NCI-H2081 (cell line): ENCODE data around the gene MLF2.
"Not testable (repeated sequence)": the region's sequence is repeated elsewhere in the genome, so short reads cannot be mapped to it uniquely, and the experiment has no call there.

ENCODE experiments used
- DNase-seq, 2 experiments: peaks; one replicate each; lab custom pipeline; 2025; lab: John Stamatoyannopoulos, UW

Gene MLF2

GRCh38 chr12:6765048-6765633 lies 12.2 kb upstream of the MLF2 start:
- DNase-seq, result no peak

- DNase-seq, result peak; percentile 99
Observed at GRCh38 chr12:6764011-6764828, 11.3 kb upstream of the MLF2 start.

GRCh38 chr12:6763380-6763779 lies 10.4 kb upstream of the MLF2 start:
- no peak for DNase-seq

DNA sequence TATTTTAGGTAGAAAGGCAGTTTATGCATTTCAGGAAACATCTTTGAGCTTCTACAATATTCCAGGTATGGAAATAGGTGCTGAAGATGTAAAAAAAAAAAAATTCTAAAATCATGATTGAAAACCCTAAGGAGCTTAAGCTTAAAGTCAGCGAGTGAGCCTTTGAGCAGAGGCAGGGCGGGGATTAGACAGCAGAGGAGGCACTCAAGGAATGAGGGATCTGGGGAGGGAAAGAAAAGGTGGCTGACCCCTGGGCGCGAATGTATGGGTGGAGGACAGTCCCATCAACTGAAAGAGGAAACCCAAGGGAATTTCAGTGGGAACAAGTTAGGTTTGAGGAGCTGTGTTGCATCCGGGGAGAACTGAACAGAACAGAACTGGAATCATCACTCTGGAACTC lies 6.8 kb upstream of the MLF2 start:
- DNase-seq, result no peak

DNA sequence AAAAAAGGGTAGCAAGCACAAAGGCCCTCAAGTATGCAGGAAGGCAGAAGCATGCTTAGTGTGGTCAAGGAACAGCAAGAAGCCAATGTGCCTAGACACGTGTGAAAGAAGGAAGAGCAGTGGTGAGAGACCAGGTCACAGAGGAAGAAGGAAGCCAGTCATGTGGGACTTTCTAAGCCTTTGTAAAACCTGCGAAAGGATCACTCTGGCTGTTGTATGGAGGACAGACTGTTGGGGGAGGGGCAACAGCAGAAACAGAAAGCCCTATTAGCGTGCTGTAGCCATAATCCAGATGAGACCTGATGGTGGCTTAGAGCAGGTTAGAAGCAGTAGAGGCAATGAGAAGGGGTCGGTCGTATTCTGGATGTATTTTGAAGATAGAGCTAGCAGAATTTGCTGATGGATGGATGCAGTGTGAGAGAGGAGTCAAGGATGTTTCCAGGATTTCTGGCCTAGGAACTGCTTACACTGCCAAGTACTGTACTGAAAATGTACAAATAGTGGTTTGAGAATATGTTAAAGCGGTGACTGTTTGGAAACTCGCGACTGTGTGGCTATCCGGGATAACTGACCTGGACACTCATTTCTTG lies 5.7 kb upstream of the MLF2 start:
- DNase-seq, result no peak

- DNase-seq, result no peak
Observed at GRCh38 chr12:6757028-6757690, 4.2 kb upstream of the MLF2 start.

DNA sequence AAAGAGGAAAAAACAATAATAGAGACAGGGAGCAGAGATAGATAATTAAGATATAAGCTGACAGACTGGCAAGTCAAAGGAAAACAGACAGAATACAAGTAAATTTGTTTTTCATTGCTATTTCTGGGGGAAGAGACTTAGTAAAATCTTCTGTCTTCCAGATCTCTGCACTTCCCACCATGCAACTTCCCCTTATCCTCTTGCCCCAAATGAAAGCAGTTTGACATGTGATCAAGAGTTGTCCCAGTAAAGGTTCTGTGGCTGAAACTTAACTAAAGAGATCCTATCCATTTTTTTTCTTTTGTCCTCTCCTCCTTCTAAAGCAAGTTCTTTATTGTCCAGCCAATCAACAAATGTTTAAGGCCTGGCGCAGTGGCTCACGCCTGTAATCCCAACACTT lies 1.5 kb upstream of the MLF2 start:
- DNase-seq, result no peak

GRCh38 chr12:6753772-6754356 lies 923 bp upstream of the MLF2 start:
- DNase-seq, result no peak

GRCh38 chr12:6752167-6752920 lies 597 bp downstream of the MLF2 start:
- peak in 1 of 2 experiments; percentile 48 for DNase-seq

GRCh38 chr12:6751767-6752166 lies 1.2 kb downstream of the MLF2 start:
- DNase-seq, result peak in 1 of 2 experiments; percentile 48

DNA sequence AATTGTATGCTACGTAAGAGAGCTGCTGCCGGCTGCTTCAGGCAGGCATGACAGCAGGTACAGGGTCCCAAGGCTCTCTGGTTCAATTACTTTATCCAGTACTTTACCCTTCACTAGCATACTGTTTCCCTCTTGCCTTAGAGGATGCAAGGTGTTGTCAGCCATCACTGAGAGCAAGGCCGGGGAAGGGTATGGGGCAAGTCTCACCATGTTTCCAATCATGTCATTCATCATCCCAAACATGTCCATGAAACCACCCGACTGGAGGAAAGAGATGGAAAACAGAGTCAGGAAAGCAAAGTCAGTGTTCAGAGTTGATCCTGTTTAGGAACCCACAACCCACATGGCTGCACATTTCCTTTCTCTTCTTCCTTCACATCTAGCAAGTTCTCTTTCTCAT lies 2.4 kb downstream of the MLF2 start:
- no peak for DNase-seq

- no peak for DNase-seq
Observed at GRCh38 chr12:6748761-6749160, 4.2 kb downstream of the MLF2 start.

- DNase-seq, result no peak
Observed at GRCh38 chr12:6747216-6747615, 5.7 kb downstream of the MLF2 start.

DNA sequence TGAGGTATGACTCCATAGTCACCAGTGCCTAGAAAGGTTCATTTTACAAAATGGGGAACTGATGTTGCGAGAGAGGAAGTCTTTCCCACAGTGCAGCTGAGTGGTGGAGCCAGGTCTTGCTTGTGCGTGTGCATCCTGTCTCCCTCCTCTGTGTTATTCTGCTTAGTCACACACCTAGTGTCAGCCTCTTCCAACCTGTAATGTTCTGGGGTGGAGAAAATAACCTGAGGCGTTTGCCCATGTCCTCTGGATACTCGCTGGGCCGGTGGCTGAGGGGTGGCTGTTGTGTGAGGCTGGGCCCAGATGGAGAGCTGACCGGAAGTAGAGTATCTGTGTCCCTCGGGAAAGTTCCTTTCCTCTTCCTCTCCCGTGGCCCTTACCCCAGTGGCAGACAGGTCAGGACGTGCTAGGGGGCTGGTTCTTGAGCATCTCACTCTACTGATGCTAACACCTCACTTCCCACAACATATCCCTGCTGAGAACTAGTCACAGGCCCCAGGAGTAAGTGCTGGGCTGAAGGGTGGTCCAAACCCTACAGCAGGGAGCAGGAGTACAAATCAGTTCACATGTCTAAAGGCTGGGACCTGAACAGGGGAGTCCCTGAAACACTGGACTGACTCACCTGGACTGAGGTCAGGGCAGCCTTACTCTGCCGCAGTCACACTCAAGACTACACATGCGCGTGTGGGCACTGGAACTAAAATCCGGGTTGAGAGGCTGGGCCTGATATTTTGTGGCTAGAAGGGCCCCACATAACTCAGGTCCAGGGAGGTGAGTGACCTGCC lies 7.0 kb downstream of the MLF2 start:
- DNase-seq, result no peak

DNA sequence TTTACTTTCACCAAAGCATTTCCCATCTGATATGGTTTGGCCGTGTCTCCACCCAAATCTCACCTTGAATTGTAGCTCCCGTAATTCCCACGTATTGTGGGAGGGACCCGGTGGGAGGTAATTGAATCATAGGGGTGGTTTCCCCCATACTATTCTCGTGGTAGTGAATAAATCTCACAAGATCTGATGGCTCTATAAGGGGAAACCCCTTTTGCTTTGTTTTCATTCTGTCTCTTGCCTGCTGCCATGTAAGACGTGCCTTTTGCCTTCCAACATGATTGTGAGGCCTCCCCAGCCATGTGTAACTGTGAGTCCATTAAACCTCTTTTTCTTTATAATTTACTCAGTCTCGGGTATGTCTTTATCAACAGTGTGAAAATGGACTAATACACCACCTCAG lies 9.6 kb downstream of the MLF2 start:
- not testable (repeated sequence) for DNase-seq

- DNase-seq, result no peak
Observed at GRCh38 chr12:6742834-6743233, 10.1 kb downstream of the MLF2 start.

DNA sequence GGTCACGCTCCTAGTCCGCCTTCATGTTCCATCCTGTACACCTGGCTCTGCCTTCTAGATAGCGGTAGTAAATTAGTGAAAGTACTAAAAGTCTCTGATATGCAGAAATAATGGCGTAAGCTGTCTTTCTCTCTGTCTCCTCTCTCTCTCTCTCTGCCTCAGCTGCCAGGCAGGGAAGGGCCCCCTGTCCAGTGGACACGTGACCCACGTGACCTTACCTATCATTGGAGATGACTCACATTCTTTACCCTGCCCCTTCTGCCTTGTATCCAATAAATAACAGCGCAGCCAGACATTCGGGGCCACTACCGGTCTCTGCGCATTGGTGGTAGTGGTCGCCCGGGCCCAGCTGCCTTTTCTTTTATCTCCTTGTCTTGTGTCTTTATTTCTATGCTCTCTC lies 10.9 kb downstream of the MLF2 start:
- not testable (repeated sequence) for DNase-seq

GRCh38 chr12:6736754-6737153 lies 16.2 kb downstream of the MLF2 start:
- DNase-seq, result no peak

DNA sequence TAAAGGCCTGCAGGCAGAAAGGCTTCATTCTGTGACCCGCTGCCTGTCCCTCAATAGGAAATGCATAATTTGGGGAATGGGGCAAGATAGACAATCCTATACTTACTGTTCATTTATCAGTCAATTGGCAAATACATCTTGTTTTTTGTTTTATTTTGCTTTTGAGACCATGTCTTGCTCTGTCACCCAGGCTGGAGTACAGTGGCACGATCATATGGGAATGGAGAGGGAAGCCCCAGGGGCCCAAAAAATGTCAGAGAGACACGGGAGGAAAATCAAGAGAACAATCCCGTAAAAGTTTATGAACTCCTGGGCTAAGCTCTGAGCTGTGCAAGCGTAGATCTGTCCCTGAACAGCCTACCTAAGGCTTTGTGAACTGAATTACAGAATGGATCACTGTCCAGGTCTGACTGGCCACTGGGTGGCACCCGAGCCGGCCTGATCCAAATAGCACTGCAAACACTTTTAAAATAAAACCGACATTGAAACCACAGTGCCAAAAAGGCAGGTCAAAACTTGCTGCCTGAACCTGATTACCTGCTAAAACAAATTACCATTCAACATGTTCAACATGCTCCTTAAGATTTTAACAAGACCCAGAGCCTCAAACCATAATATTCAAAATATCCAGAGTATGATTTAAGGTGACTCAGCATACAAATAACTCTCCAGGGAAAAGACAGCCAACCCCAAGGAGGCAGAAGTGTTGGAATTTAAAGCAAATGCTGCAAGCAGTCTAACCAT lies 17.3 kb downstream of the MLF2 start:
- peak; percentile 36 to 68 for DNase-seq
